ENCODE results near the gene SLC35D2. TPM values are rescaled to one million over a fixed set of nuclear protein-coding genes. Genes with fewer than 3 reads are reported as not detected.
A peak's percentile ranks its signal among the peaks of the same experiment; 100 is the strongest.

Gene SLC35D2
- polyA plus RNA-seq (2013, experiment 1 of 2): 22.3 TPM
- polyA plus RNA-seq (2013, experiment 2 of 2): 22.2 TPM

DNA sequence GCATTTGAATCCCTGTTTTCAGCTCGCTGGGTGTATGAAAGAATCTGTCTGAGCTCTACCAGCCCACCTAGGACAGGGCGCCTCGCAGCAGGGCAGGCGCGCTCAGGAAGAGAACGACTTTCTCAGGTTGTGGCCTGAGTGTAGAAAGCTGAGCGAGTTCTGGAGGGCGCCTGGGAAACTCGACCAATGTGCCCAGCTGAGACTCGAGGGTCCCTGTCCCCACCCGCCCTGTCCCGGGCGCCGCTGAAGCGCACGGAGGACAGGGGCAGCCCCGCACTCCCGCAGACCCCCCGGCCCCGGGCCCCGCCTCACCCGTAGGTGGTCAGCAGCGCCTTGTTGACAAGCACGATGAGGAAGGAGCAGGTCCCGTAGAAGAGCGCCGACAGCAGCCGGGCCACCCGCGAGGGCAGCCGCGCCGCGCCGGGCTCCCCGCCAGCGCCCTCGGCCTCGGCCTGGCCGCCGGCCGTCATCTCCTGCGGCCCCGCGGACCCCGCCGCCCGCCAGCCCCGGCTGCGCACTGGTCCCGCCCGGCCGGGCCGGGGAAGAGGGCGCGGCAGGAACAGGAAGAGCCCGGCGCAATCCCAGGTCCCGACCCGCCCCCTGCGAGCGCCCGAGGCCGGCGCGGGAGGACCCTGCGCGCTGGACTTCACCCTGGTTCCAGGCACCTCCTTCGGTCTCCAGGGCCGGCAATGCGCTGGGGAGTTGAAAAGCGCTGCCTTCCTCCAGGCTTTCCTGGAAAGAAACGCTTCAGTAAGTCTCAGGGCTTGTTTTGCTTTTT is at the start of gene SLC35D2:
TSS of gene SLC35D2 (minus strand) at position 547 of the 778 bp plus-strand sequence. CDS start at position 470, 77 bp downstream.
- Histone ChIP-seq H3K23ac (ENCODE audit: low read depth, low read length, poor library complexity) (no peak within 1 kb of the TSS), H3K36me3 (replicated peaks in 1 of 2; ENCODE audit: control insufficient read depth in 2 of 2, insufficient read depth in 2 of 2, low read length in 2 of 2) (peaks cover 4 to 53% of the 10 kb centered on the region in 2 donors), H3K4ac (ENCODE audit: low read length) (no peak within 1 kb of the TSS)

DNA sequence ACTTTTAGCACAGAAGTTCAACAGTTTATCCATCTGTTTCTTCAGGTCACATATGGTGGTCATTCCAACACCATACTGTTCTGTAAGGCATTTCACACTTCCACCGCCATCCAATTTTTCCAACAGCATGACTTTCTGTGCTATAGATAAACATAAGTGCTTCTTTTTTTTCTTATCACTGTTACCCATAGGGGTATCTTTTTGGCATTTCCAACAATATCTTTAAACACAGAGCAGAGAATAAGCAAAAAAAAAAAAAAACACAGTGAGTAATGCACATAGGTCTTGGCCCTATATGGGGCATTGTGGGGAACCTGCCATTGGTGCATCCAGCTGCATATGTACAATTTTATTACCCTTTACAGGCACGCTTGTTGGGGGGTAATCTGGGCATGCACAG is 46.9 kb upstream of the SLC35D2 start:
- Histone ChIP-seq H3K4me3 (ENCODE audit: low read length in 2 of 2) (no peak overlapping the region), H2BK15ac (ENCODE audit: low read length) (no peak overlapping the region), H2AFZ (ENCODE audit: low read length) (no peak overlapping the region), H4K8ac (ENCODE audit: low read depth, low read length) (no peak overlapping the region), H2BK5ac (ENCODE audit: low read length) (no peak overlapping the region), H3K9ac (ENCODE audit: low read depth, low read length, poor library complexity) (no peak overlapping the region), H3K27ac (replicated peaks; ENCODE audit: low read length) (no peak overlapping the region), H3K4me1 (ENCODE audit: control insufficient read depth in 2 of 2, insufficient read depth in 1 of 2, low read depth in 1 of 2, low read length in 2 of 2) (no peaks in the 10 kb centered on the region), H3K4me2 (ENCODE audit: insufficient read depth, low read length, poor library complexity, severe bottlenecking) (no peak overlapping the region), H2BK12ac (ENCODE audit: low read length) (no peak overlapping the region), H3K79me1 (ENCODE audit: low read depth, low read length) (no peaks in the 10 kb centered on the region), H3K23ac (ENCODE audit: low read depth, low read length, poor library complexity) (no peak overlapping the region), H2AK5ac (ENCODE audit: low read depth, low read length) (no peak overlapping the region), H4K91ac (ENCODE audit: low read depth, low read length, poor library complexity) (no peak overlapping the region), H3K36me3 (replicated peaks in 1 of 2; ENCODE audit: control insufficient read depth in 2 of 2, insufficient read depth in 2 of 2, low read length in 2 of 2) (no peaks in the 10 kb centered on the region), H3K18ac (ENCODE audit: low read length) (no peak overlapping the region), H3K14ac (ENCODE audit: low read length) (no peak overlapping the region), H2BK120ac (ENCODE audit: low read depth, low read length) (no peak overlapping the region), H3K4ac (ENCODE audit: low read length) (no peak overlapping the region), H3K9me3 (replicated peaks in 1 of 2; ENCODE audit: control insufficient read depth in 2 of 2, insufficient read depth in 1 of 2, low read depth in 1 of 2, low read length in 2 of 2) (peaks cover 0 to 6% of the 10 kb centered on the region in 2 donors), H3K27me3 (ENCODE audit: control insufficient read depth in 3 of 3, insufficient read depth in 3 of 3, low read depth in 1 of 3, low read length in 3 of 3) (no peaks in the 10 kb centered on the region)
- WGBS, 2 donors (ENCODE audit: extremely low coverage in 2 of 2, insufficient read length in 2 of 2, insufficient replicate concordance in 1 of 2): no CpG with 5 or more reads among the region's 2 CpGs
- no peak for DNase-seq (ENCODE audit: low spot score)

More for the DNA sequence above, at the start of gene SLC35D2:
- no peaks in the 10 kb centered on the region for H3K79me1 ChIP-seq (ENCODE audit: low read depth, low read length)
- H3K4me3 ChIP-seq (ENCODE audit: low read length in 2 of 2): peak within 1 kb of the TSS; percentile 48 to 83
- peak within 1 kb of the TSS; percentile 86 for H3K9ac ChIP-seq (ENCODE audit: low read depth, low read length, poor library complexity)
- DNase-seq (ENCODE audit: low spot score): peak; percentile 37
- WGBS, 2 donors (ENCODE audit: extremely low coverage in 2 of 2, insufficient read length in 2 of 2, insufficient replicate concordance in 1 of 2): no CpG with 5 or more reads among the region's 73 CpGs
- H3K14ac ChIP-seq (ENCODE audit: low read length): no peak within 1 kb of the TSS
- H2BK120ac ChIP-seq (ENCODE audit: low read depth, low read length): peak within 1 kb of the TSS; percentile 52
- H3K27ac ChIP-seq (replicated peaks; ENCODE audit: low read length): no peak within 1 kb of the TSS
- no peaks in the 10 kb centered on the region for H3K9me3 ChIP-seq (replicated peaks in 1 of 2; ENCODE audit: control insufficient read depth in 2 of 2, insufficient read depth in 1 of 2, low read depth in 1 of 2, low read length in 2 of 2)
- no peaks in the 10 kb centered on the region for H3K27me3 ChIP-seq (ENCODE audit: control insufficient read depth in 3 of 3, insufficient read depth in 3 of 3, low read depth in 1 of 3, low read length in 3 of 3)
- H2BK15ac ChIP-seq (ENCODE audit: low read length): no peak within 1 kb of the TSS
- H2BK5ac ChIP-seq (ENCODE audit: low read length): peak within 1 kb of the TSS; percentile 10
- no peak within 1 kb of the TSS for H2AK5ac ChIP-seq (ENCODE audit: low read depth, low read length)
- peaks cover 0 to 2% of the 10 kb centered on the region in 2 donors for H3K4me1 ChIP-seq (ENCODE audit: control insufficient read depth in 2 of 2, insufficient read depth in 1 of 2, low read depth in 1 of 2, low read length in 2 of 2)
- no peak within 1 kb of the TSS for H4K91ac ChIP-seq (ENCODE audit: low read depth, low read length, poor library complexity)
- no peak within 1 kb of the TSS for H4K8ac ChIP-seq (ENCODE audit: low read depth, low read length)
- no peak within 1 kb of the TSS for H2BK12ac ChIP-seq (ENCODE audit: low read length)
- H2AFZ ChIP-seq (ENCODE audit: low read length): peak within 1 kb of the TSS; percentile 88
- H3K18ac ChIP-seq (ENCODE audit: low read length): peak within 1 kb of the TSS; percentile 6
- peak within 1 kb of the TSS; percentile 75 for H3K4me2 ChIP-seq (ENCODE audit: insufficient read depth, low read length, poor library complexity, severe bottlenecking)

DNA sequence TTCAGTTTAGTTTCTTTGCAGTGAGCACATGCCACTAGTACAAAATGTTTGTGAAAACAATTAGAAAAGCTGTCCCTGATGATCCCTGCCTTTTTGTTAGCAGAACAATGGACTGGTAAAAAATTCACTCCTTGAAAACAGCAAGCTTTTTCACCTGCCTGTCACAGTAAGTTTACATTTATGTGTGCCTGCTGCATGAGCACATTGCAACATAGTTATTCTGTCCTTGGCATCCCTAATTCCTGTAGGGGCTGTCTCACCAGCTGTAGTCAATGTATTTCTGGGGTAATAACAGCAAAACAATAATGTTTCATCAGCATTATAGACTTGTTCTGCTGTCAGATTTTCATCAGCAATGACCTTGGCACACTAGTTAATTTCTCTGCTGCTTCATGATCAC is 46.2 kb upstream of the SLC35D2 start:
- peaks cover 0 to under 1% of the 10 kb centered on the region in 2 donors for H3K9me3 ChIP-seq (replicated peaks in 1 of 2; ENCODE audit: control insufficient read depth in 2 of 2, insufficient read depth in 1 of 2, low read depth in 1 of 2, low read length in 2 of 2)
- H2BK15ac ChIP-seq (ENCODE audit: low read length): no peak overlapping the region
- H2BK120ac ChIP-seq (ENCODE audit: low read depth, low read length): no peak overlapping the region
- H3K4me1 ChIP-seq (ENCODE audit: control insufficient read depth in 2 of 2, insufficient read depth in 1 of 2, low read depth in 1 of 2, low read length in 2 of 2): no peaks in the 10 kb centered on the region
- H2BK5ac ChIP-seq (ENCODE audit: low read length): no peak overlapping the region
- no peak overlapping the region for H2AFZ ChIP-seq (ENCODE audit: low read length)
- no peak for DNase-seq (ENCODE audit: low spot score)
- no peak overlapping the region for H3K4ac ChIP-seq (ENCODE audit: low read length)
- H3K23ac ChIP-seq (ENCODE audit: low read depth, low read length, poor library complexity): no peak overlapping the region
- no peak overlapping the region for H2BK12ac ChIP-seq (ENCODE audit: low read length)
- no peak overlapping the region for H4K8ac ChIP-seq (ENCODE audit: low read depth, low read length)
- H3K14ac ChIP-seq (ENCODE audit: low read length): no peak overlapping the region
- no peak overlapping the region for H4K91ac ChIP-seq (ENCODE audit: low read depth, low read length, poor library complexity)
- H3K36me3 ChIP-seq (replicated peaks in 1 of 2; ENCODE audit: control insufficient read depth in 2 of 2, insufficient read depth in 2 of 2, low read length in 2 of 2): no peaks in the 10 kb centered on the region
- no peak overlapping the region for H3K4me3 ChIP-seq (ENCODE audit: low read length in 2 of 2)
- no peak overlapping the region for H3K9ac ChIP-seq (ENCODE audit: low read depth, low read length, poor library complexity)
- H3K4me2 ChIP-seq (ENCODE audit: insufficient read depth, low read length, poor library complexity, severe bottlenecking): no peak overlapping the region
- no peak overlapping the region for H3K18ac ChIP-seq (ENCODE audit: low read length)
- H3K27me3 ChIP-seq (ENCODE audit: control insufficient read depth in 3 of 3, insufficient read depth in 3 of 3, low read depth in 1 of 3, low read length in 3 of 3): no peaks in the 10 kb centered on the region
- no peak overlapping the region for H2AK5ac ChIP-seq (ENCODE audit: low read depth, low read length)
- H3K79me1 ChIP-seq (ENCODE audit: low read depth, low read length): no peaks in the 10 kb centered on the region
- H3K27ac ChIP-seq (replicated peaks; ENCODE audit: low read length): no peak overlapping the region

DNA sequence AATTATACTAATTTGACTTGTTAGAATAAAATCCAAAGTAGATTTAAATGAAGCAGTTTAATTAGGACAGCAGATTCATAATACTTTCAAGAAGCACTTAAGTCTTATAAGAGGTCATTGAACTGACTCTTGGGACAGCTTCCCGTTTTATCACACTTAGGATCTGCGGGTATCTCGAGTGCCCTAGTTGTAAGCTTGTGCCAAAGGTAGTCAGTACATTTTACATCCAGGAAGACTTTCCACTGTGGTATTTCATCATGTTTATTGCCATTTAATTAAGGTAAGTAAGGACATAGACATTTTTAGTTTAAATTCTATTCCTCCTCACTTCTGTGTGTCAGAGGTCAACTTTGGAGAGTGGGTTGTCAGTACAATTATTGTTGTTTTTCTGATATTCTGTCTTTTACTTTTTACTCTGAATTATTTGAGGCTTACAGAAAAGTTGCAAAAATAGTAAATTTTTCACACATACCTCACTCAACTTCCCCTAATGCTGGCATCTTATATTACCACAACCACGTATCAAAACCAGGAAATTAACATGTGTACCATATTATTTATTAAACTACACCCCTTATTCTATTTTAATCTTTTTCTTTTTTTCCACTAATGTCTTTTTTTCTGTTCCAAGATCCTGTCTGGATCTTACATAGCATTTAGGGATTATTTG is 42.1 kb upstream of the SLC35D2 start:
- DNase-seq (ENCODE audit: low spot score): no peak
- Histone ChIP-seq H4K91ac (ENCODE audit: low read depth, low read length, poor library complexity) (no peak overlapping the region), H3K9ac (ENCODE audit: low read depth, low read length, poor library complexity) (no peak overlapping the region), H2BK5ac (ENCODE audit: low read length) (no peak overlapping the region), H2BK120ac (ENCODE audit: low read depth, low read length) (no peak overlapping the region), H3K4me2 (ENCODE audit: insufficient read depth, low read length, poor library complexity, severe bottlenecking) (no peak overlapping the region), H3K23ac (ENCODE audit: low read depth, low read length, poor library complexity) (no peak overlapping the region), H3K9me3 (replicated peaks in 1 of 2; ENCODE audit: control insufficient read depth in 2 of 2, insufficient read depth in 1 of 2, low read depth in 1 of 2, low read length in 2 of 2) (no peaks in the 10 kb centered on the region), H2AK5ac (ENCODE audit: low read depth, low read length) (no peak overlapping the region), H3K14ac (ENCODE audit: low read length) (no peak overlapping the region), H3K79me1 (ENCODE audit: low read depth, low read length) (no peaks in the 10 kb centered on the region), H3K27me3 (ENCODE audit: control insufficient read depth in 3 of 3, insufficient read depth in 3 of 3, low read depth in 1 of 3, low read length in 3 of 3) (no peaks in the 10 kb centered on the region), H4K8ac (ENCODE audit: low read depth, low read length) (no peak overlapping the region), H3K36me3 (replicated peaks in 1 of 2; ENCODE audit: control insufficient read depth in 2 of 2, insufficient read depth in 2 of 2, low read length in 2 of 2) (peaks cover 0 to 1% of the 10 kb centered on the region in 2 donors), H3K18ac (ENCODE audit: low read length) (no peak overlapping the region), H3K4ac (ENCODE audit: low read length) (no peak overlapping the region), H3K4me3 (ENCODE audit: low read length in 2 of 2) (no peak overlapping the region), H2AFZ (ENCODE audit: low read length) (no peak overlapping the region), H2BK15ac (ENCODE audit: low read length) (no peak overlapping the region), H2BK12ac (ENCODE audit: low read length) (no peak overlapping the region), H3K4me1 (ENCODE audit: control insufficient read depth in 2 of 2, insufficient read depth in 1 of 2, low read depth in 1 of 2, low read length in 2 of 2) (peaks cover 4 to 7% of the 10 kb centered on the region in 2 donors), H3K27ac (replicated peaks; ENCODE audit: low read length) (no peak overlapping the region)
- WGBS, 2 donors (ENCODE audit: extremely low coverage in 2 of 2, insufficient read length in 2 of 2, insufficient replicate concordance in 1 of 2): 100% methylated on average over 1 of the region's 4 CpGs; no CpG with 5 or more reads in 1 of the 2 donors

All from neuronal stem cell (in vitro differentiated cells).